HepG2 (cell line): ENCODE data around the gene FUCA1. TPM values are rescaled to one million over a fixed set of nuclear protein-coding genes. Genes with fewer than 3 reads are reported as not detected.

Experiments
- ARHGAP35 ChIP-seq: sonication (generic); formaldehyde crosslinking; IDR thresholded peaks from 2 replicates; pipeline ENCODE4 v1.9.0; 2022; ENCODE audit warnings: mild to moderate bottlenecking, inconsistent platforms, moderate library complexity, missing genetic modification reagents, borderline replicate concordance
- GABPB1 ChIP-seq: IDR thresholded peaks from 2 replicates; pipeline ENCODE4 v1.6.1; 2016; ENCODE audit warnings: mild to moderate bottlenecking, missing genetic modification reagents, moderate library complexity, missing compliant biosample characterization
- GTF3A ChIP-seq: sonication (generic); formaldehyde crosslinking; conservative IDR thresholded peaks from 2 replicates; pipeline ENCODE4 v1.4.0; 2020; ENCODE audit warnings: mild to moderate bottlenecking, missing genetic modification reagents
- SMAD1 ChIP-seq: sonication (generic); formaldehyde crosslinking; IDR thresholded peaks from 2 replicates; pipeline ENCODE4 v1.4.0; 2020; ENCODE audit warnings: missing genetic modification reagents, low read depth, mild to moderate bottlenecking, borderline replicate concordance
- TFDP2 ChIP-seq: sonication (generic); formaldehyde crosslinking; IDR thresholded peaks from 2 replicates; pipeline ENCODE4 v1.4.0; 2020; ENCODE audit warnings: missing genetic modification reagents
- THAP7 ChIP-seq: sonication (generic); formaldehyde crosslinking; IDR thresholded peaks from 2 replicates; pipeline ENCODE4 v1.8.1; 2023; ENCODE audit warnings: mild to moderate bottlenecking, missing genetic modification reagents
- U2AF2 ChIP-seq: fragments of 200-400 bp; formaldehyde crosslinking; IDR thresholded peaks from 2 replicates; pipeline ENCODE4 v1.6.1; 2017; ENCODE audit warnings: low read depth, mild to moderate bottlenecking, low read length
- USF2 ChIP-seq, 2 experiments: sonication (generic) in 1 of 2; formaldehyde crosslinking in 1 of 2; IDR thresholded peaks; 2 replicates each; pipeline versions ENCODE4 v1.5.1 to v1.6.1; 2011 to 2020; ENCODE audit warnings: borderline replicate concordance in 1 of 2, low read depth in 1 of 2, low read length in 1 of 2, mild to moderate bottlenecking in 1 of 2, missing genetic modification reagents in 1 of 2, moderate library complexity in 1 of 2
- ZBTB10 ChIP-seq: sonication (generic); formaldehyde crosslinking; IDR thresholded peaks from 2 replicates; pipeline ENCODE4 v1.4.0; 2020; ENCODE audit warnings: missing genetic modification reagents, borderline replicate concordance
- ZBTB21 ChIP-seq: sonication (generic); formaldehyde crosslinking; IDR thresholded peaks from 2 replicates; pipeline ENCODE4 v1.4.0; 2020; ENCODE audit warnings: missing genetic modification reagents
- ZNF318 ChIP-seq: sonication (generic); formaldehyde crosslinking; IDR thresholded peaks from 2 replicates; pipeline ENCODE4 v1.4.0; 2020; ENCODE audit warnings: mild to moderate bottlenecking, missing genetic modification reagents
- polyA plus RNA-seq, 8 experiments: library from polyadenylated mRNA; depleted of rRNA in 3 of 8; stranded (reverse) in 7 of 8; unstranded in 1 of 8; fragments of >200 nt; fragmentation: Illumina TruSeq in 4 of 8; extraction: Trizol in 4 of 8; gene quantifications; 2 replicates each; pipeline versions ENCODE4 v1.2.1 to v1.2.3, GENCODE V29; 2011 to 2016; ENCODE audit warnings: low read depth in 4 of 8, missing spikeins in 1 of 8, mixed read lengths in 1 of 8; ENCODE audit not compliant: insufficient read depth in 1 of 8
- total RNA-seq, 5 experiments: library from RNA; depleted of rRNA; stranded (reverse); fragments of >200 nt; fragmentation: Illumina TruSeq; extraction: Trizol; gene quantifications; 2 replicates each; pipeline ENCODE4 v1.2.3, GENCODE V29; 2016; ENCODE audit warnings: low read depth in 1 of 5

FUCA1 gene
- total and polyA plus RNA-seq, 2 of the 13 experiments (the other 11 are each of a cell fraction or from before 2014, with no cell fraction given) = 32.7 to 33.6 TPM

GRCh38 chr1:23825076-23825761, 42.9 kb downstream of the FUCA1 start, which contains the start of gene HMGCL (continued):
- TF ChIP-seq ZNF318 = peak; percentile 90; the same call in 1 of the 2 replicates
- 0 out of 2 replicates have a peak, but pooled peaks have one; percentile 49 for TF ChIP-seq TFDP2
- TF ChIP-seq THAP7 (CRISPR knock-in tag) = no peak
- no peak; the same call in 1 of the 2 replicates for TF ChIP-seq ZBTB21
- 0 out of 2 replicates have a peak, but pooled peaks have one; percentile 60 for TF ChIP-seq ARHGAP35 (CRISPR knock-in tag)
- no peak; the same call in 1 of the 2 replicates for TF ChIP-seq GTF3A (CRISPR knock-in tag)
- peak; percentile 90 for TF ChIP-seq GABPB1 (CRISPR knock-in tag)
- peak; percentile 66 for TF ChIP-seq USF2 (IDR thresholded peaks at IDR 0.05; ENCODE audit: low read depth, low read length)
- peak; percentile 91; the same call in 1 of the 2 replicates for TF ChIP-seq USF2 (CRISPR knock-in tag; IDR thresholded peaks at IDR 0.05; ENCODE audit: borderline replicate concordance)
- 0 out of 2 replicates have a peak, but pooled peaks have one; percentile 38 for TF ChIP-seq ZBTB10 (CRISPR knock-in tag)
- no peak for TF ChIP-seq U2AF2
- 0 out of 2 replicates have a peak, but pooled peaks have one; percentile 31 for TF ChIP-seq SMAD1 (CRISPR knock-in tag)
